Measurements from ENCODE around the gene AKAP6. TPM values are rescaled to one million over a fixed set of nuclear protein-coding genes. Genes with fewer than 3 reads are reported as not detected.
A peak's percentile ranks its signal among the peaks of the same experiment; 100 is the strongest.
"Not testable (repeated sequence)": the region's sequence is repeated elsewhere in the genome, so short reads cannot be mapped to it uniquely, and the experiment has no call there.

Gene AKAP6
- total RNA-seq, 1 donor from 2014 or later: 0.20 TPM

- DNase-seq (ENCODE audit: low read depth in 2 of 2): no peak
Observed at GRCh38 chr14:32571995-32572866, 243.1 kb downstream of the AKAP6 start.

GRCh38 chr14:32572867-32573150, 243.7 kb downstream of the AKAP6 start:
- no peak for DNase-seq (ENCODE audit: low read depth in 2 of 2)

GRCh38 chr14:32574269-32574668, 245.2 kb downstream of the AKAP6 start:
- DNase-seq (ENCODE audit: low read depth in 2 of 2): no peak

- peak; percentile 65 to 77 for DNase-seq (ENCODE audit: low read depth in 2 of 2)
Observed at GRCh38 chr14:32576088-32576795, 247.1 kb downstream of the AKAP6 start.

- DNase-seq (ENCODE audit: low read depth in 2 of 2): no peak
Observed at GRCh38 chr14:32576977-32577376, 247.9 kb downstream of the AKAP6 start.

- DNase-seq (ENCODE audit: low read depth in 2 of 2): no peak
Observed at GRCh38 chr14:32578181-32578580, 249.1 kb downstream of the AKAP6 start.

GRCh38 chr14:32583427-32583826, 254.3 kb downstream of the AKAP6 start:
- DNase-seq (ENCODE audit: low read depth in 2 of 2): not testable (repeated sequence)

GRCh38 chr14:32584079-32584478, 255.0 kb downstream of the AKAP6 start:
- DNase-seq (ENCODE audit: low read depth in 2 of 2): no peak

GRCh38 chr14:32587461-32587860, 258.4 kb downstream of the AKAP6 start:
- no peak for DNase-seq (ENCODE audit: low read depth in 2 of 2)

GRCh38 chr14:32588448-32589320, 259.6 kb downstream of the AKAP6 start:
- peak; percentile 50 to 54 for DNase-seq (ENCODE audit: low read depth in 2 of 2)

GRCh38 chr14:32590157-32590556, 261.1 kb downstream of the AKAP6 start:
- DNase-seq (ENCODE audit: low read depth in 2 of 2): no peak

GRCh38 chr14:32593290-32593942, 264.3 kb downstream of the AKAP6 start:
- no peak for DNase-seq (ENCODE audit: low read depth in 2 of 2)

GRCh38 chr14:32594766-32595165, 265.7 kb downstream of the AKAP6 start:
- DNase-seq (ENCODE audit: low read depth in 2 of 2): no peak

- DNase-seq (ENCODE audit: low read depth in 2 of 2): no peak
Observed at GRCh38 chr14:32595497-32595896, 266.4 kb downstream of the AKAP6 start.

GRCh38 chr14:32596390-32596789, 267.3 kb downstream of the AKAP6 start:
- DNase-seq (ENCODE audit: low read depth in 2 of 2): no peak

- DNase-seq (ENCODE audit: low read depth in 2 of 2): no peak
Observed at GRCh38 chr14:32597771-32598170, 268.7 kb downstream of the AKAP6 start.

GRCh38 chr14:32601069-32601468, 272.0 kb downstream of the AKAP6 start:
- no peak for DNase-seq (ENCODE audit: low read depth in 2 of 2)

- DNase-seq (ENCODE audit: low read depth in 2 of 2): no peak
Observed at GRCh38 chr14:32601906-32602305, 272.8 kb downstream of the AKAP6 start.

- DNase-seq (ENCODE audit: low read depth in 2 of 2): no peak
Observed at GRCh38 chr14:32602699-32603098, 273.6 kb downstream of the AKAP6 start.

GRCh38 chr14:32603992-32604565, 275.0 kb downstream of the AKAP6 start:
- DNase-seq (ENCODE audit: low read depth in 2 of 2): no peak

- DNase-seq (ENCODE audit: low read depth in 2 of 2): no peak
Observed at GRCh38 chr14:32606301-32606700, 277.2 kb downstream of the AKAP6 start.

Measured in lung microvascular endothelial cell (primary cell).